Motor neuron (in vitro differentiated cells): ENCODE data around the gene USP43. TPM values are rescaled to one million over a fixed set of nuclear protein-coding genes. Genes with fewer than 3 reads are reported as not detected.

Experiments used
- ATAC-seq, 8 experiments: fragments of 200-7000 bp; cut with Tn5 transposase; replicated peaks in 6 of 8; 2 replicates each; pipeline ENCODE4 v1.8.0; 2021; ENCODE audit warnings: mild to moderate bottlenecking in 8 of 8, moderate library complexity in 8 of 8
- H3K27ac ChIP-seq, 2 donors: fragments of 250-450 bp; sonication (Bioruptor Pico); 2 replicates each; pipeline ENCODE4 v1.9.0; 2021; ENCODE audit warnings: antibody characterized with exemption in 2 of 2, mild to moderate bottlenecking in 2 of 2, moderate library complexity in 1 of 2
- H3K4me1 ChIP-seq, 2 donors: fragments of 250-450 bp; sonication (Bioruptor Pico); replicated peaks in 1 of 2; 2 replicates each; pipeline ENCODE4 v1.6.1; 2021; ENCODE audit warnings: antibody characterized with exemption in 2 of 2, mild to moderate bottlenecking in 2 of 2, moderate library complexity in 1 of 2
- H3K4me3 ChIP-seq, 5 donors: fragments of 250-450 bp; sonication (Bioruptor Pico); 2 replicates each; pipeline ENCODE4 v1.9.0; 2021; ENCODE audit warnings: antibody characterized with exemption in 5 of 5, mild to moderate bottlenecking in 5 of 5, moderate library complexity in 4 of 5
- WGBS, 10 experiments: fragments of 450-650 bp; shearing (Covaris generic); methylation state at CpG; one replicate each; pipeline ENCODE4 v1.0.0; 2022; 5-methylcytosine and 5-hydroxymethylcytosine counted together
- in situ Hi-C, 9 experiments: fragments of 400-800 bp; cut with MboI; loops; one replicate each; pipeline ENCODE4 v1.15.0; 2021; ENCODE audit warnings: low sequenced_read_pairs in 9 of 9, low pct_unique_long_range_greater_than_20kb in 2 of 9; ENCODE audit not compliant: unreplicated experiment in 9 of 9
- total RNA-seq, 8 experiments: library from RNA; unstranded; fragments of 300-600 nt; gene quantifications; 2 replicates each; pipeline versions ENCODE4 v1.2.3 to v1.2.4, GENCODE V29; 2022

USP43 gene
- total RNA-seq, 8 experiments from 2014 or later = 0.49 to 3.6 (median 0.90) TPM; not detected in 1

DNA sequence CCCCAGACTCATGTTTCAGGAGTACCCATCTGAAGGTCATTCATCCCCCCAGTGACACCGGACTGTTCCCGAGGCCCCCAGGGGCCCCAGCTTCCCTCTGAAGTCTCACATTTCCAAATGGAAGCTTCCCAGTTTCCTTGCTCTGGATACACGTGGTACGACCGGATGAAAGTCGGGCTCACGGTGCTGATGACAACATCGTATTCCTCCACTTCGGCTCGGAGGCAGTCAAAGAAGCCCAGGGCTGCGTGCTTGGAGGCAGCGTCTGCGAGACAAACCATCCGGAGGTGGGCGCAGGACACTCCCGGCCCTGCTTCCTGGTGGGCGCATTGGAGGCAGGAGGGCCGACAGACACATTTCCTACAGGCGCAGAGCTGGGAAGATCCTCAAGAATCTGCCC lies 127.3 kb downstream of the USP43 start:
- no peak overlapping the region for H3K4me3 ChIP-seq
- 10 to 80% (median 58%) methylated on average over 1 to 4 of the region's 19 CpGs; no CpG with 5 or more reads in 6 of the 10 experiments for WGBS, 10 experiments
- in situ Hi-C loops = no loop called here
- no peak for ATAC-seq
- no peaks in the 10 kb centered on the region for H3K4me1 ChIP-seq
- H3K27ac ChIP-seq = no peak overlapping the region

DNA sequence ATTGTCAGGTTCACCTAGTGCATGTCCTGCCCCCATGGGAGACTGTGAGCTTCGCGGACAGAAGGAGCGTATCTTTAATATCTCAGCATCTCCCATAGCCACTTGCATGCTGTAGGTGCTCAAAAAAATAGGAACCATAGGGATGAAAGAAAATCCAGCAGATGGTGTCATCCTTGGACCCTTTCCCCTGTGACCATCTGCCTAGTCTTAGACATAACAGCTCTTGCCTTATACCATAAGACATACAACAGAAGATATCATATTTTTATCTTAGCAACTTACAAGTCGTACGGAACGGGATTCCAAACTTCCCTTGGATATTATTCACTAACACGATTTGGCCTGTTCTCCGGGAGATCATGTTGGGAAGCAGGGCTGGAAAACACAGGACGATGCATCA lies 131.6 kb downstream of the USP43 start:
- in situ Hi-C loops = no loop called here
- WGBS, 10 experiments = 50 to 100% (median 95%) methylated on average over 3 to 8 of the region's 9 CpGs; no CpG with 5 or more reads in 4 of the 10 experiments
- ATAC-seq = no peak
- H3K27ac ChIP-seq = no peak overlapping the region
- no peak overlapping the region for H3K4me3 ChIP-seq
- no peaks in the 10 kb centered on the region for H3K4me1 ChIP-seq

Other genes with a start within 250 kb of the USP43 start
- gene STX8, start 69.7 kb upstream of the USP43 start, total RNA-seq = 10 to 100 TPM; 44.1 to 98.1 (median 63.8) TPM
- gene CFAP52, start 68.9 kb upstream of the USP43 start, total RNA-seq = 10 to 100 TPM in 1 of 8 experiments, 1 to 10 TPM in 2, under 1 TPM in 5; 0.15 to 62.3 (median 0.71) TPM
- gene DHRS7C, start 146.1 kb downstream of the USP43 start, total RNA-seq = not detected
- not detected for gene GSG1L2, start 176.6 kb downstream of the USP43 start, total RNA-seq
- under 1 TPM in 6 of 8 experiments, not detected in 2; 0.09 to 0.52 (median 0.14) TPM for gene GLP2R, start 180.4 kb downstream of the USP43 start, total RNA-seq